GM18498 (cell line): ENCODE results near the gene SHC3.

Experiments
- ATAC-seq: cut with Tn5 transposase; IDR thresholded peaks from one replicate; pipeline ENCODE4 v1.9.1; 2021; ENCODE audit warnings: mild to moderate bottlenecking, moderate library complexity; ENCODE audit not compliant: unreplicated experiment

Gene SHC3

DNA sequence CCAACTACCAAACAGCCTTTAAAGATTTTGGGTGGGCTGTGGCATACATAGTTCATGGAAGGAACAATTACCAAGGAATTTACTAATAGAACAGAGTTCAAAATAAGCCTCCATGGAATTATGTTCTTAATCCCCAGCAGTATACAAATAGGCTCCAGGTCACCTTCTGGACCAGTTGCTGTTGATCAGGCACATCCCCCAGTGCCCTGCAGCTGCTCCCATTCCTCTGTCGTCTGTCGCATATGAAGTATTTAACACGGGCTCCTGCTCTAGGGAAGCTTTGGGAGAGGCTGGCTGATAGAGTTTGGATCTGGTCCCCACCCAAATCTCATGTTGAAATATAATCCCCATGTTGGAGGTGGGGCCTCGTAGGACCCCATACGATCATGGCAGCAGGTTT lies 17.8 kb downstream of the SHC3 start:
- ATAC-seq = no peak

DNA sequence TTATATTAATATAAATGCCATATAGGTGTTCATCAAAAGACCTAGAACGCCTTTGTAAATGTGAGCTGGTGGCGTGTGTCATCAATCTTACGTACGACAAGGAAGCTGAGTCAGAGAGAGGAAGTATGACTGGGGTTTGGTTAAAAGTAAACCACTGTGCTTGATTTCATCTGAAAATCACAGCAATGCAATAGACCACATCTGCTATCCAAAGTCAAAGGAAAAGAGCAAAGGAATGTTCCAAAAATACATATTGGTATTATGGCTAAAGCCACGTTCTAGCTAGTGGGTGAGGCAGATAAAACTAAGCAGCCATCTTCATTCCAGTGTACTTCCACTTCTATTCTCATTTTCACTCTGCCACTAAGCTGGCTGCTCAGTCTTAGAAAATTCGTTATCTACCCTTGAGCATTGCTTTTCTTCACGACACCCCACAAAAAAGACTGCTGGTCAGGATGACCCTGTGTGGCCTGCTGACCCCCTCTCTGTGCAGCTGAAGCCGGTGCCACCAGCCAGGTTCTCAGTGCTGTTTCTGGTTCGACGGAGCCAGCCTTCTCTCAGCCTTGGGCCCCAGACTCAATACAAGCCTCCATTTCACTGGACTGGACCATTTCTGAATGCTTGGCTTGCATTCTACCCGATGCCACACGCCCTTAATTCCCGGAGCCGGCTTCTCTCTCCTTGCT lies 23.8 kb downstream of the SHC3 start:
- no peak for ATAC-seq

DNA sequence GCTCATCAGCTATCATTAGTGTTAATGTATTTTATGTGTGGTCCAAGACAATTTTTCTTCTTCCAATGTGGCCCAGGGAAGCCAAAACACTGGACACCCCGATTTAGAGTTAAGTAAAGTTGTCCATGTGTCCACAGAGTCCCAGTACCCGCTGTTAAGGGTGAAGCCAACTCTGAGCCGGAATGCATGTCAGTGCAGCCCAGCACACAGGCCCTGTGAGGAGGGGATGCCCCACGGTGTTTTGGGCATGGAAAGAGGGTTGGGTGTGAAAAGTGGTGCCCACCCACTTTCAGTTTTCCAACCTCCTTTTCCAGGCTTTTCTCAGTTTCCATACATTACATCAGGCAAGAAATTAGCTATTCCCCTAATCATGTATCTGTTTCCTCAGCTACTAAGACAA lies 24.4 kb downstream of the SHC3 start:
- ATAC-seq = no peak

DNA sequence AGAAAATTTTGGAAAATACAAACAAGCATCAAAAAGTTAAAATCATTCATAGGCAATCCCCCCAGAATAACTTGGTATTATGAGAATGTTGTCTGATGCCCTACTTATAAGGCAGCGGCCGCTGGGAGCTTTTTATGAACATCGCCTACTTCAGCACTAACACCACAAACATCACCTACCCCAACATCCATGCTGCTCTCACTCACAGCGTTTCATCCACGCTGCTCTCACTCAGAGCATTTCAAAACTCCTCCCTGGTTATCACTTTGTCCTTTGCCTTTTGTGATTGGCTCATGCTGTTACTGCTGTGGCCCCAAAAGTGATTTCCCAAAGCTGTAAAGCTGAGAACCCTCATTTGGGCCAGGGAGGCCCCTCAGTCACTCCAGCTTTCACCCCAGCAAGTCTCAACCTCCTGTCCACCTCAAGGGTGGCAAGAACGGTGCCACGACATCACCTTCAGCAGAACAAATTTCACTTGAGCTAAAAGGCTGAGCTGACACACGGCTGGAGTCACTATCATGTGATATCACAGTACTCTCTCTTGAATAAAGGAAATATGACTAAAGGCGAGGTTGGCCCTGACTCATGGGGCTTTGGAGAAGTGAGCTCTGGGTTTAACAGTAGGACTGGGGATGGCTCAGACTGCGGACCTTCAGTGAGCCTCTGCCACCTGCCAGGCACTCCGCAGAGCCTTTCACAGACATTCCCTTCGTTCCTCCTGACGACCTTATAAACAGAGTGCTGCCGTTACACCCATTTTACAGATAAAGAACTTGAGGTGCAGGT lies 25.2 kb downstream of the SHC3 start:
- ATAC-seq = no peak

DNA sequence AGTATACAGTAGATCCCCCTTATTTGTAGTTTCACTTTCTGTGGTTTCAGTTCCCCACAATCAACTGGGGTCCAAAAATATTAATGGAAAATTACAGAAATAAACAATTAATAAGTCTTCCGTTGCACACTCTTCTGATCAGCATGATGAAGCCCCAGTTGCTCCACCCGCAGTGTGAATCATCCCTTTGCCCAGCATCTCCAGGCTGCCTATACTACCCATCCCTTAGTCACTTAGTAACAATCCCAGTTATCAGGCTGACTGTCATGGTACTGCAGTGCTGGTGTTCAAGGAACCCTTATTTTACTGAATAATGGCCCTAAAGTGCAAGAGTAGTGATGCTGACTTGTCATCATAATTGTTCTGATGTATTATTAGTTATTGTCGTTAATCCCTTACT lies 28.9 kb downstream of the SHC3 start:
- ATAC-seq = no peak

DNA sequence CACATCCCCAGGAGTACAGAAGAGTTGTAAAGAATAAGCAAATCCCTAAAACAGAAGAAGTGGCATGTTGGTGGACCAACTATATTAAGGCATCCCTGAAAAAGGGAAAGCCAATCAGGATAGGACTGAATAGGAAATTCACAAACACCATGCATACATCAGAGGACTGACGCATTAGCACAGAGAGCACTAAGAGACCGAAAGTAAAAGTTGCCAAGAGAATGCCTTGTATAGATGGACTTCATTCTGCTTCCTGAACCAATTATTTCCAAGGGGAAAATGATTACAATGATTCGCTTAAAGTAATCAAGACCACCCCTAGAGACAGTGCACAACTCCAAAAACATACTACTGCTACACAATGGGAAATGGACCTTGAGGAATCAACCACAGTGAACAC lies 33.5 kb downstream of the SHC3 start:
- ATAC-seq = no peak

DNA sequence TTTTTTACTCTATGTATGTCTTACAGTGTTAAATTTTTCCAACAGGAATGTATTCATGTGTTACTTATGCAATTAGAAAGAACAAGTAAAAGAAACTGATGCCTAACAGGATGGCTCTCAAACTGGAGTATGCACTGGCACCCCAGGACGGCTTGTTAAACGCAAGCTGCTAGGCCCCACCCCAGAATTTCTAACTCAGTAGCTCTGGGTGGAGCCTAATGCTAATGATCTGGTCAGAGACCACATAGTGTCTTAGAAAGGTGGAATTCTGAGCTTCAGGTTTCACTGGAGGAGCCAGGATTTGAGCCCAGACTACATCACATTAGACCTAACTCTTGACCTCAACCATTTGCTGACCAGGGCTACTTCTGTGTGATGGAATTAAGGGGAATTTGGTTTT lies 34.4 kb downstream of the SHC3 start:
- no peak for ATAC-seq

DNA sequence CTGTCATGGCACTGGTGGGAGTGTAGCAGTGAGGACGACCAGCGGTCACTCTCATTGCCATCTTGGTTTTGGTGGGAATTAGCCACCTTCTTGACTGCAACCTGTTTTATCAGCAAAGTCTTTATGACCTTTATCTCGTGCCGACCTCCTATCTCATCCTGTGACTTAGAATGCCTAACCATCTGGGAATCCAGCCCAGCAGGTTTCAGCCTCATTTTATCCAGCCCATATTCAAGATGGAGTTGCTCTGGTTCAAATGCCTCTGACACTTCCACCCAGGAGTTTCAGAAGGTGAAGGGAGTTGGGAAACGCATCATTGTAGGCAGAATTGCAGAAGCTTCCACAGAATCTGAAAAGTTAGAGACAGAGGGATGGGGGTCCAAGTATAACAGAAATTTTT lies 35.4 kb downstream of the SHC3 start:
- ATAC-seq = no peak

DNA sequence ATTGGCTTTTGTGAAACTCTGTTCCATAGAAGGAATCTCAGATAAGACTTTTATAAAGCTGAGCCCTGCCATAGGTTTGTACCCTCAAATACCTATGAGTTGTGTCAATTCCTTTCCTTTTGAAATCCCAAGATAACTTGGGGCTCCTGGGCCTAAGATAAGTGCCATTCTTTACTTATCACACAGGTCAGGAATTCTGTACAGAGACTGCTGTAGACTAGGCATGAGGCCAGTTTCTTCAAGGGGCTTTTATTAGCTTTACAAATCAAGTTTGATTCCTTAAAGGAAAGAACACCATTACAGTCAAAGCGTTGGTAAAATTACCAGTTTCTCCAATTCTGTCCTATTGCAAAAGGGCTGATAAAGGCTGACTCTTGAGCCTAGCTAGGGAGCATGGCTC lies 39.2 kb downstream of the SHC3 start:
- ATAC-seq = no peak

DNA sequence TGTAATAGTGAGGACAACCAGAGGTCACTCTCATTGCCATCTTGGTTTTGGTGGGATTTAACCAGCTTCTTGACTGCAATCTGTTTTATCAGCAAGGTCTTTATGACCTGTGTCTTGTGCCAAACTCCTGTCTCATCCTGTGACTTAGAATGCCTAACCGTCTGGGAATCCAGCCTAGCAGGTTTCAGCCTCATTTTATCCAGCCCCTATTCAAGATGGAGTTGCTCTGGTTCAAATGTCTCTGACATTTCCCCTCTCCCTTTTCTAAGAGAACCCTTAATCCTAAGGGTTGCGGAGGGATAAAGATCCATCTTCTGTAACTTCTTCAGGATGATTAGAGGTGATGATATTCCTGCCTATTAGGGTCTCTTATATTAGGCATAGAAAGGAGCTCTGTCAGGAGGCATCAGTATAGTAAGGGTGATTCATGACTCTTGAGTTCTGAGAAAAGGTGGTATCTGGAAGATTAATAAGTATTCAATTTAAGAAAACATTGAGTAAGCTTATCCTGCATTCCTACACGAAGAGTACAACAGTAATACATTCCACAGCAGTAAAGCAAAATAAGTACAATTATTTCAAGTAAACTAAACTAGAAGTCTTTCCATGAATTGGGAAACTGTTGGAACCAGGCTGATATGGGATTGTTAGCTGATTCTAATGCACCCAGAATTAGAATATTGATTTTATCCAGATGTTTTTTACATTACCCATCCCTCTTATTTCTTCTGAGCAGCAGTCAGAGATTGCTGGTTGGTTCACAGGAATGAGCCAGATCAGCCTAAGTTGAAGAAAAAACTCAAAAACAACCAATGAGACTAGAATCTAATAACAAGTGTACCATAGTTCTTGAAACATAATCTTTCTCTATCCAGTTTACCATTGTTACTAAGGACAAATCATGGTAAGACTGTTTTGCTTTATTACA lies 39.9 kb downstream of the SHC3 start:
- ATAC-seq = no peak

DNA sequence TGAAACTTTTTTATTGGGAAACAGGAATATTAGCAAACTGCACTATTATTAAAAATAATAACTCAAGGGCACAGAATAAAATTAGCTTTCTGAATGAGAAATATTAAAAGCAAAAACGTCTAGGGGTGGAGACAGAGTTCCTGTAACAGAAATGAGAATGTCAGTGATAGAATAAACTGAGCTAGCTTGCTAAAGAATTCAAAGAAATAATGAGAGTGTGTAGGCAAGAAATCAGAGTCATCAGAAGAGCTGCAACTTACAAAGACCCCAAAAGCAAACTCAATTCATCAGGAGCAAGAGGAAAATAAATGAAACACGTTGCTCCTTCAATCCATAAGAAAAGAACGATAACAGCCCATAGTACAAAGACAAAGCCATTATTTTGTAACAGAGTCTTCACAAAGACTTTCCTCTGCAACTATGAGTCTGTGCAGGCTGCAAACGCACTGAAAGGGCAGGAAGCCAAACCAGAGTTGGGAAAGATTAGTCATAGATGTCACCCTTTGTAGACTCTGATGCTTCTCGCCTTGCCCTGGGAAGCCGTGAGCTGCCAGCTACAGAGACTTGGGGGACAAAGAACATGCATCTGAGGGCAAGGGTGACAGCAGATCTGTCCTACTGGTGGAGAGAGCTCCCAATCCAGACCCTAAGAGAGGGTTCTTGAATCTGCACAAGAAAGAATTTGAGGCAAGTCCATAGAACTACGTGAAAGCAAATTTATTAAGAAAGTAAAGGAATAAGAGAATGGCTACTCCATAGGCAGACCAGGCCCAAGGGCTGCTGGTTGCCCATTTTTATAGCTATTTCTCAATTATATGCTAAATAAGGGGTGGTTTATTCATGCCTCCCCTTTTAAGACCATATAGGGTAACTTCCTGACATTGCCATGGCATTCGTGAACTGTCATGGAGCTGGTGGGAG lies 40.8 kb downstream of the SHC3 start:
- no peak for ATAC-seq

DNA sequence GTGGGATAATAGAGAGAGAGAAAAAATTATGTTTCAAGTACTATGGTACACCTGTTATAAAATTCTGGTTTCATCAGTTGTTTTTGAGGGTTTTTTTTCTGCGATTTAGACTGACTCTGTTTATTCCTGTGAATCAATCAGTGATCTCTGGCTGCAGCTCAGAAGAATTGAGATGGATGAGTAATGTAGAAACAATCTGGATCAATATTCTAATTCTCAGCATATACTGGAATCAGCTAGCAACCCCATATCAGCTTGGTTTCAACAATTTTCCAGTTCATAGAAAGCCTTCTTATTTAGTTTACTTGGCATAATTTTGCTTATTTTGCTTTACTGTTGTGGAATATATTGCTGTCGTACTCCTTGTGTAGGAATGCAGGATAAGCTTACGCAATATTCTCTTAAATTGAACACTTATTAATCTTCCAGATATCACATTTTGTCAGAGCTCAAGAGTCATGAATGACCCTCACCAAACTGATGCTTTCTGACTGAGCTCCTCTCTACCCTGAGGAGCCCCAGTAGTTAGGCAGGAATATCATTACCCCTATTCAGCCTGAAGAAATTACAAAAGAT lies 42.9 kb downstream of the SHC3 start:
- ATAC-seq = no peak

DNA sequence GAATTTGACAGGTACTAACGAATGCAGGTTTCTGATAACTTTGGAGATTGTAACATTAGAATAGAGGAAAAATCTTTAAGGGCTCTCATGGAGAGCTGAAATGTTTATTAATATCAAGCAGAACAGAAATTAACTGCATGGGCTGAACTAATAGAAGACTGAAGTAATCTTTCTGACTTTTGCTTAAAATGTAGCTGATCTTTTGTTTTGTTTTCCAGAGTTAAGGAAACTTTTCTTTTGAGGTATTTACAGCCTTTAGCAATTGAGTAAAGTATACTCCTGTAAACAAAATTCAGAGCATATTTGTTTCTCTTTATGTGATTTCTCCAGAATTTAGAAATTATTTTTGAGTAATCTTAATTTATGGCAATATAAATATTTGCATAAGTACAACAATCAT lies 43.9 kb downstream of the SHC3 start:
- ATAC-seq = no peak

DNA sequence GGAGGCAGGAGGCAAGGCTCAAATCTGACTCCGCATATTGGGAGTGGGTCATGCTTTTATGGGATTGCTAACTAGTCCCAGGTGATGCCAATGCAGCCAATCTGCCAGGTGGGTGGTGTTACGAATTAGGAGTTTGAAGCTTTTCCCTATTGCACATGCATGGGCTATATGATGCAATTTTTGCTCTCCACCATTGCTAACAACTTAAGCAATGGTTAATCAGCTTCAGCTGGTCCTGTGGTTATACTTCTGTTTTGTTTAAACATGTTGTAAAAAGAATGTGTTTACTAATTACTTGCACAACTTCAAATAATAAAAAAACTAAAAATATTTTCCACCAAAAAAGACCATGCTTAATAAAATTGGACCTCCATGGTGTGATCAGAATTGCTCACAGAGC lies 55.7 kb downstream of the SHC3 start:
- ATAC-seq = no peak

DNA sequence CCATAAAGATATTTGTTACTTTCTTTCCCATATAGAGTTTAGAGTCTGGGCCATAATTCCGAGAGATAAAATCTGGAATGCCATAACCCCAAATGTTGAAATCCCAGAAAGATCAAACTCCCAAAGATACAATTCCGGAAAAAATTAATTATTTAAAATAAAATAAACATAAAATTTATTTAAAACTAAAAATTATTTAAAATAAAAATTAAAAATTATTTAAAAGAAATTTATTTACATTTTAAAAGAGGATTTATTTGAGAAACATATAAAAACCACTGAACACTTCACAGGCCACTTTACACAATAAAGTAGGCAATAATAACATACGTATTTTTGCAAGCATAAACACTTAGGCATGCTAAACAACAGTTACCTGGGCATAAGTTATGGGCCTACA lies 57.9 kb downstream of the SHC3 start:
- no peak for ATAC-seq

DNA sequence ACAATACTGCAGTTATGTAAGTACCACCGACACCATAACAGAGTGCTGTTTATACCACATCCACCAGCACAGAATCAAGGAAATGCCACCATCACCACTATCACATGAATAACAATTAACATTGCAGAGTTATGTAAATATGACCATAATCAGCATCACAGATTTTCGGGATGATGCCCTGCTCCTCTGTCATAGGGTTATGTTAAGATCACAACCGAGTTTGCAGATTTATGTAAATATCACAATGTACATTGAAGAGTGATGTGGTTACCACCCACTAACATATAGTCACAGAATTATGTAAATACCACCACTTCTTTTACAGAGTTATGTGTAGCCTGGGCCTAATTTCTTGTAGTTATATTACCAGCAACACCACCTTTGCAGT lies 61.8 kb downstream of the SHC3 start:
- ATAC-seq = no peak

DNA sequence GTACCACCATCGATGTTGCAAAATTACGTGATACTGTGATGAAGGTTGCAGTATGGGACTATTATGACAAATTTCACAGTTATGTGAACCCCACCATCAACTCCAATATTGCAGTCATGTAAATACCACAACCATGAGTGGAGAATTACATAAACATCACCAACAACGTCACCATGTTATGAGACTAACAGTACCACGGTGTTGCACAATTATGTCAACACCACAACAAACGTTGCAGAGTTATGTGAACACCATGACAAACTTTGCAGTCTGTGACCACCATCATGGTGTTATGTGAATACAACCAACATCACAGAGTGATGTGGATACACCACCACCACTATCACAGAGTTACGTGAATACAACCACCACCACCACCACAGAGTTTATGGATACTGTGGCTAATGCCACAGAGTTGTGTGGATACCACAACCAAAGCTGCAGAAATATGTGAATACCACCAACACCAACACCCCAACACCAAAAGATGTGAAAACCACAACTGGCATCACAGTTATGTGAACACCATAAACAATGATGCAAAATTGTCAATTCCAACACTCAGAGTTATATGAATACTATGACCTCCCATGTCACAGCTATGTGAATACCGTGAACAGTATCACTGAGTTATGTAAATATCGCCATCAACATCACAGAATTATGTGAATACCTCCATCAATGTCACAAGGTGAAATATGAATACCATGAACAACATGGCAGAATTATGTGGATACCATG lies 62.4 kb downstream of the SHC3 start:
- no peak for ATAC-seq

DNA sequence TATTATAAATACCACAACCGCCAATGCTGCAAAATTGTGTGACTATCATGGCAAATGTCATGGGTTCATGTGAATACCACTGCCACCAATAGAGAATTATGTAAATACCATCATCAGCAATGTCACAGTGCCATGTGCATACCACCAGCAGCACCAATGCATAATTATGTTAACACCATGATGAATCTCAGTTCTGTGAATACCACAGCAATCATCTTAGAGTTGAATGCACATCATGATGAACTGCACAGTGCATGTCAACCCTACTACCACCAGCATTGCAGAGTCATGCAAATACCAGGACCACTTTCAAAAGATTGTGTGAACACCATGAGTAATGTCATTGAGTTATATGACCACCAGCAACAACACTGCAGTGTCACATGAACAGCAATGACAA lies 63.2 kb downstream of the SHC3 start:
- ATAC-seq = no peak

DNA sequence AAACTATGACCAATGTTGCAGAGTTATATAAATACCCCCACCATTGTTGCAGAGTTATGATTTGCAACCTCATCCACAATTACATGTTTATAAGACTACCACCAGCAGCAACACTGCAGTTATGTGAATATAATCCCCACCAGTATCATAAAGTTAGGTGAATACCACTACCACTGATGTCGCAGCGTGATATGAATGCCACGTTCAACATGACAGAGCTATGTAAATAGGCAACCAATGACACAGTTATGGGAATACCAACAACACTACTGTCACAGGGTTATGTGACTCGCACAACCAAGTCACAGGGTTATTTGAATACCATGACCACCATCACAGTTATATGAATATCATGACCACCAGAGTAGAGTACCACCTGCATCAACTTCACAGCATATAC lies 63.9 kb downstream of the SHC3 start:
- ATAC-seq = no peak

DNA sequence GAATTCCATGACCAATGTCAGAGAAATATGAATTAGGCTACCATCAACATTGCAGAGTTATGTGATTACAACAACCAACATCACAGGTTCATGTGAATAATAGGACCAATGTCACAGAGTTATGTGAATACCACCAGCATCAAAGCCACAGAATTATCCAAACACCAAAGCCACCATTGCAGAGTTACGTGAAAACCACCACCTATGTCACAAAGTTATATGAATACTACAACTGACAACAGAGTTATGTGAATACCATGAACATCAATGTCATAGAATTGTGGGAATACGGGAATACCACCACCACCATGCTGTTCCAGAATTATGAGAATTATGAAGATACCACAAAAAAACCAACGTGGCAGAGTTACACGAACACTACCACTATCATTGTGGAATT lies 64.8 kb downstream of the SHC3 start:
- no peak for ATAC-seq
